ENCODE measurements around the gene LBP.

Gene LBP

GRCh38 chr20:38426006-38426897 lies 80.0 kb downstream of the LBP start:
- Histone ChIP-seq H3K27me3 (ENCODE audit: insufficient read depth, low read length) (no peaks in the 10 kb centered on the region), H3K9ac (ENCODE audit: low read length) (no peak overlapping the region), H3K4me3 (ENCODE audit: low read depth, low read length, poor library complexity, severe bottlenecking) (no peak overlapping the region), H4K20me1 (ENCODE audit: insufficient read depth, low read length) (peaks cover 9% of the 10 kb centered on the region; the same call in 1 of the 2 replicates), H3K9me2 (ENCODE audit: low read depth, low read length) (no peaks in the 10 kb centered on the region), H3K4me1 (ENCODE audit: insufficient read depth, low read length, severe bottlenecking) (peaks cover 2% of the 10 kb centered on the region), H3K79me2 (ENCODE audit: insufficient read depth, low read length) (peaks cover 5% of the 10 kb centered on the region), H3F3A (ENCODE audit: insufficient read depth, low read length) (no peaks in the 10 kb centered on the region), H3K4me2 (ENCODE audit: low read length) (no peak overlapping the region), H3K27ac (ENCODE audit: low read depth, low read length, poor library complexity, severe bottlenecking) (no peak overlapping the region), H3K9me3 (ENCODE audit: low read length) (no peaks in the 10 kb centered on the region), H3K36me3 (ENCODE audit: insufficient read depth, low read length) (peaks cover 98% of the 10 kb centered on the region), H2AFZ (ENCODE audit: low read length) (no peak overlapping the region)
- TF ChIP-seq CTCF (IDR thresholded peaks at IDR 0.05; ENCODE audit: low read length): no peak
- no peak for TF ChIP-seq EZH2 (IDR thresholded peaks at IDR 0.05; ENCODE audit: borderline replicate concordance, low read length)

All from OCI-LY1 (cell line).